Activated naive CD4-positive, alpha-beta T cell treated with anti-CD3 and anti-CD28 coated beads for 36 hours (primary cell): ENCODE results near the gene NEDD4L. TPM values are rescaled to one million over a fixed set of nuclear protein-coding genes. Genes with fewer than 3 reads are reported as not detected.
"Not testable (repeated sequence)": the region's sequence is repeated elsewhere in the genome, so short reads cannot be mapped to it uniquely, and the experiment has no call there.

Experiments
- CTCF ChIA-PET: fragments of 350-600 bp; sonication (Branson Sonifier 250); formaldehyde crosslinking; loops from one replicate; lab custom pipeline; 2021; ENCODE audit warnings: antibody characterized with exemption; lab: Charles Lee
- DNase-seq: peaks from one replicate; pipeline ENCODE4 v3.0.0-alpha.2; 2020
- H3K27ac Mint-ChIP-seq: one replicate; pipeline ENCODE4 v1.8.0; 2021; ENCODE audit warnings: mild to moderate bottlenecking, mixed read lengths
- H3K27me3 Mint-ChIP-seq: one replicate; pipeline ENCODE4 v1.8.0; 2021; ENCODE audit warnings: low read depth, mixed read lengths
- H3K36me3 Mint-ChIP-seq: one replicate; pipeline ENCODE4 v1.8.0; 2021; ENCODE audit warnings: low read depth, mixed read lengths
- H3K4me1 Mint-ChIP-seq: one replicate; pipeline ENCODE4 v1.8.0; 2021; ENCODE audit warnings: low read depth, mixed read lengths
- H3K4me3 Mint-ChIP-seq: one replicate; pipeline ENCODE4 v1.8.0; 2021; ENCODE audit warnings: mild to moderate bottlenecking, moderate library complexity, mixed read lengths
- H3K9me3 Mint-ChIP-seq: one replicate; pipeline ENCODE4 v1.8.0; 2021; ENCODE audit warnings: mixed read lengths
- intact Hi-C: fragments of 100-400 bp; cut with micrococcal nuclease; formaldehyde crosslinking; loops from one replicate; pipeline ENCODE4 v1.15.1; 2023
- total RNA-seq, 2 experiments: library from RNA; stranded (reverse); gene quantifications; one replicate each; pipeline ENCODE4 v1.2.3, GENCODE V29; 2021

The NEDD4L gene
- total RNA-seq, 2 experiments from 2014 or later: 5.3 to 5.6 TPM

- CTCF ChIA-PET: interaction anchor here (1.3 kb wide), 1 partner anchor 401 kb away, joined by 3 read pairs; no protein-coding TSS in a partner anchor
- no peaks in the 10 kb centered on the region for H3K4me1 Mint-ChIP-seq
- H3K9me3 Mint-ChIP-seq: no peaks in the 10 kb centered on the region
- no peak overlapping the region for H3K4me3 Mint-ChIP-seq
- intact Hi-C loops: no loop called here
- no peak for DNase-seq
- H3K27ac Mint-ChIP-seq: no peak overlapping the region
- no peaks in the 10 kb centered on the region for H3K36me3 Mint-ChIP-seq
- H3K27me3 Mint-ChIP-seq: no peaks in the 10 kb centered on the region
Measured at GRCh38 chr18:58362829-58363271, 318.8 kb downstream of the NEDD4L start.

DNA sequence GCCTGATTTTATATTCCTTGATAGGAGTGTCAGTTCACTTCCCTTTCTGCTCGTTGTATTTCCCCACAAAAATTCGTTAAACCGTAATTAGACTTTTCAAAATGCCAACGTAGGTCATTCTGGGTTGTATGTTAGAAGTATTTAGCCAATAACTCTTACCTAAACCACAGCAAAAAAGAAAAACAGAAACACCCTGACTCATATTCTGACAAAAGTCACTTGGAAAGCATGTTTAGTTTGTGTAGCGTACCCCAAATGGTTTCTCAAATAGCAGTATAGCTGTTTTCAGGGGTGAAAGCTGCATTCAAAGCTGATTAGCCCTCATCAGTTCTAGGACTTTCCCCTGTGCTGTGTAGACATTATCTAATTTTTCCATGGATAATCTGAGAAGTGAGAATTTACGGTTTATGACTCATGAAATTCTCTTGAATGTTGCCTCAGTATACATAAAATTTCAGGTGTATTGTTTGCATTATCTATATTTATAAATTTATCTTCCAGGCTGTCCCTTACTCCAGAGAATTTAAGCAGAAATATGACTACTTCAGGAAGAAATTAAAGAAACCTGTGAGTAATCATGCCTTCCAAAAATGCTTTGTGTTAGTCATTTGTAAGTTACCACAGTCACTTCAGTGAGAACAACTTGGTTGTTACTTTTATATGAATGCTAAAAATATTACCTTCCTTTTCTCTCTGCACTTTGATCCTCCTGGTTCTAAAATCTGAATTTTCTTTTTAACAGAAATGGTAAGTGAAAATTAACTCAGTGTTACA lies 319.9 kb downstream of the NEDD4L start:
- Mint-ChIP-seq H3K36me3 (no peaks in the 10 kb centered on the region), H3K27ac (no peak overlapping the region), H3K27me3 (no peaks in the 10 kb centered on the region), H3K9me3 (no peaks in the 10 kb centered on the region), H3K4me1 (no peaks in the 10 kb centered on the region), H3K4me3 (no peak overlapping the region)
- DNase-seq: no peak
- CTCF ChIA-PET: no interaction called here
- intact Hi-C loops: no loop called here

- intact Hi-C loops: no loop called here
- H3K9me3 Mint-ChIP-seq: no peaks in the 10 kb centered on the region
- no peak overlapping the region for H3K4me3 Mint-ChIP-seq
- H3K4me1 Mint-ChIP-seq: no peaks in the 10 kb centered on the region
- H3K27ac Mint-ChIP-seq: no peak overlapping the region
- no peaks in the 10 kb centered on the region for H3K36me3 Mint-ChIP-seq
- CTCF ChIA-PET: no interaction called here
- no peaks in the 10 kb centered on the region for H3K27me3 Mint-ChIP-seq
- no peak for DNase-seq
Measured at GRCh38 chr18:58364876-58365528, 321.0 kb downstream of the NEDD4L start.

DNA sequence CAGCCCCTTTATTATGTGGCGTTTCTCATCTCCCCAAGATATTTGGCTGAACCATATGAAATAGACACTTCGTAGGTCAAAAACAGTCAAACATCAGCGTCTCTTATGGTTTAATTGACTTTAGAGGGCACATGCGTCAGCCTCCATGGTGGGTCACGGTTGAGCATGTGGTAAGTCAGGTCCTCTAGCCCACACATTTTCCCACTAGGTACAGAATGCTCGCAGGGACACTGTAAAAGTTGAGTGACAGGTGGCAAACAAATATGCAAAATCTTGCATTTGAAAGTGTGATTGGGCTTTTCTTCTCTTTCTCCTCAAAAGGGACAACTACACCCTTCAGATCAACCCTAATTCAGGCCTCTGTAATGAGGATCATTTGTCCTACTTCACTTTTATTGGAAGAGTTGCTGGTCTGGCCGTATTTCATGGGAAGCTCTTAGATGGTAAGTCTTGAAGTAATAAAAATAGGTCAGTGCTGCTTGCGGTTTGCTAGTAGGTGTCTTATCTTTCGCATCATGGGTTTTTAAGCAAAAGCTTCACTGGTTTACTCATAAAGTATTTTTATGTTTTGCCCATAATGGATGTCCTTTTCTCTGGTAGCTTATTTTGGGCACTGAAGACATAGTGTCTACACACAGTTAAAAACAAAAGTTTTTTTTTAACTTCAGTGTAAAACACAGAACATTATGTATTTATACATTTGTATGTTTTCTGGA lies 323.6 kb downstream of the NEDD4L start:
- Mint-ChIP-seq H3K27ac (no peak overlapping the region), H3K9me3 (no peaks in the 10 kb centered on the region), H3K27me3 (no peaks in the 10 kb centered on the region), H3K4me3 (no peak overlapping the region), H3K36me3 (no peaks in the 10 kb centered on the region), H3K4me1 (no peaks in the 10 kb centered on the region)
- CTCF ChIA-PET: no interaction called here
- DNase-seq: no peak
- intact Hi-C loops: no loop called here

GRCh38 chr18:58369616-58370015 lies 325.6 kb downstream of the NEDD4L start:
- H3K27me3 Mint-ChIP-seq: no peaks in the 10 kb centered on the region
- intact Hi-C loops: no loop called here
- no peak for DNase-seq
- no peaks in the 10 kb centered on the region for H3K9me3 Mint-ChIP-seq
- H3K27ac Mint-ChIP-seq: no peak overlapping the region
- CTCF ChIA-PET: no interaction called here
- H3K36me3 Mint-ChIP-seq: no peaks in the 10 kb centered on the region
- H3K4me3 Mint-ChIP-seq: no peak overlapping the region
- no peaks in the 10 kb centered on the region for H3K4me1 Mint-ChIP-seq

DNA sequence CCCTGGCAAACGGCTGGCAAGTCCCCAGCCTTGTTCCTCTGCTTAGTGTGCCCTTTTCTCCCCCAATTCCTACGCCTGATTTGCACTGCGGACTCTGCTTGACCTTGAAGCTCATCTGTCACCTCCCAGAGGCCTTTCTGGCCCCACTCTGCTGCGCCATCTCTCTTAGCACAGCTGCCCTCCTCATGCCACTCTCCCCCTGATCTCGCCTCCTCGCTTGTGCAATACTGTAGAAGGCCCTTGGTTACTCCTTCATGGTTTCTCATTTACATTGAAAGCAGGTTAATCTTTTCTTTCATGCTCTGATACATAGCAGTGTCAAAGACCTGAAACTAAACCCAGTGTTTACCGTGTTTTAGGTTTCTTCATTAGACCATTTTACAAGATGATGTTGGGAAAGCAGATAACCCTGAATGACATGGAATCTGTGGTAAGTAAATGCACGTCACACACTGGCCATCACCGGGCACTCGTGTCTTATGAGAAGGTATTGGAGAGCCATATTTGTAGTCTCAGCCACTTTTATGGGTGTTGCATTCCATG lies 326.1 kb downstream of the NEDD4L start:
- Mint-ChIP-seq H3K36me3 (no peaks in the 10 kb centered on the region), H3K27me3 (no peaks in the 10 kb centered on the region), H3K9me3 (no peaks in the 10 kb centered on the region), H3K4me1 (no peaks in the 10 kb centered on the region), H3K4me3 (no peak overlapping the region), H3K27ac (no peak overlapping the region)
- intact Hi-C loops: no loop called here
- CTCF ChIA-PET: no interaction called here
- DNase-seq: no peak

- Mint-ChIP-seq H3K36me3 (no peaks in the 10 kb centered on the region), H3K27ac (no peak overlapping the region), H3K4me1 (no peaks in the 10 kb centered on the region), H3K9me3 (no peaks in the 10 kb centered on the region), H3K27me3 (no peaks in the 10 kb centered on the region), H3K4me3 (no peak overlapping the region)
- DNase-seq: no peak
- intact Hi-C loops: no loop called here
- CTCF ChIA-PET: no interaction called here
Measured at GRCh38 chr18:58370612-58371011, 326.6 kb downstream of the NEDD4L start.

DNA sequence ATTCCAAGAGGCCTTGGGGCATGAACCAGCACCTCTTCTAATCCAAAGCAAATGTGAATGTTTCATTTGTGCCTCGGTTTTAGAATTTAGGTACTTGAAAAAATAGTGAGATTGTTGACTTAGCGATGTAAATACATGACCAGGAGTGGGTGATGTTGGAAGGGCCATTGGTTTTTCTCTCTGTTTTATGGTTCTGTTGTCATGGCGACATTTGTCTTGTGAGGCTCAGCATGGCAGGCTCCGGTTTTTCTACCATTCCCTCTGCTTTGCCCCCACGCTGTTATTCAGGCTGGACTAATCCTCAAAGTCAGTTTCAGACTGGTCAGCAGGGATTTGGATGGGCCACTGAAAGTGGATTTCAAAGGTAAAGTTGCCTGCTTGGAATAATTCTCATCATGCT lies 329.5 kb downstream of the NEDD4L start:
- Mint-ChIP-seq H3K36me3 (no peaks in the 10 kb centered on the region), H3K4me1 (no peaks in the 10 kb centered on the region), H3K9me3 (no peaks in the 10 kb centered on the region), H3K27me3 (no peaks in the 10 kb centered on the region), H3K4me3 (no peak overlapping the region), H3K27ac (no peak overlapping the region)
- CTCF ChIA-PET: no interaction called here
- intact Hi-C loops: no loop called here
- DNase-seq: no peak

DNA sequence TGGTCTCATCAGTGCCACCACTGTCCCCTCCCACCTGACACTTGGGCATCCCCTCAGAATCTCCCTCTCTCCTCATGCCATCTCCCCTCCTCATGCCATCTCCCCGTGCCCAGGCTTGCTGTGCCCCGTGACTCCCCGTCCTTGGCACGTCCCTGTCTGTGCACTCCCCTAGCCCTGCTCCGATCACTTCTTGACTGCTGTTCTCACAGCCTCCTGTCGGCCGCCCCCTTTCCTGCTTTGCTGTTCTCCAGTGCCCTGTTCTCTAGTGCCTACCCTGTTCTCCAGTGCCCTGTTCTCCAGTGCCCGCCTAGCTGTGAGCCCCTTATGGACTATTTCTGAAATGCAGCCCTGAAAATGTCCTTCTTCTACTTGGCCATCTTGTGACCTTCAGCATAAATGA lies 331.0 kb downstream of the NEDD4L start:
- CTCF ChIA-PET: no interaction called here
- Mint-ChIP-seq H3K9me3 (no peaks in the 10 kb centered on the region), H3K27ac (no peak overlapping the region), H3K4me3 (no peak overlapping the region), H3K4me1 (no peaks in the 10 kb centered on the region), H3K36me3 (no peaks in the 10 kb centered on the region), H3K27me3 (no peaks in the 10 kb centered on the region)
- intact Hi-C loops: no loop called here
- no peak for DNase-seq

DNA sequence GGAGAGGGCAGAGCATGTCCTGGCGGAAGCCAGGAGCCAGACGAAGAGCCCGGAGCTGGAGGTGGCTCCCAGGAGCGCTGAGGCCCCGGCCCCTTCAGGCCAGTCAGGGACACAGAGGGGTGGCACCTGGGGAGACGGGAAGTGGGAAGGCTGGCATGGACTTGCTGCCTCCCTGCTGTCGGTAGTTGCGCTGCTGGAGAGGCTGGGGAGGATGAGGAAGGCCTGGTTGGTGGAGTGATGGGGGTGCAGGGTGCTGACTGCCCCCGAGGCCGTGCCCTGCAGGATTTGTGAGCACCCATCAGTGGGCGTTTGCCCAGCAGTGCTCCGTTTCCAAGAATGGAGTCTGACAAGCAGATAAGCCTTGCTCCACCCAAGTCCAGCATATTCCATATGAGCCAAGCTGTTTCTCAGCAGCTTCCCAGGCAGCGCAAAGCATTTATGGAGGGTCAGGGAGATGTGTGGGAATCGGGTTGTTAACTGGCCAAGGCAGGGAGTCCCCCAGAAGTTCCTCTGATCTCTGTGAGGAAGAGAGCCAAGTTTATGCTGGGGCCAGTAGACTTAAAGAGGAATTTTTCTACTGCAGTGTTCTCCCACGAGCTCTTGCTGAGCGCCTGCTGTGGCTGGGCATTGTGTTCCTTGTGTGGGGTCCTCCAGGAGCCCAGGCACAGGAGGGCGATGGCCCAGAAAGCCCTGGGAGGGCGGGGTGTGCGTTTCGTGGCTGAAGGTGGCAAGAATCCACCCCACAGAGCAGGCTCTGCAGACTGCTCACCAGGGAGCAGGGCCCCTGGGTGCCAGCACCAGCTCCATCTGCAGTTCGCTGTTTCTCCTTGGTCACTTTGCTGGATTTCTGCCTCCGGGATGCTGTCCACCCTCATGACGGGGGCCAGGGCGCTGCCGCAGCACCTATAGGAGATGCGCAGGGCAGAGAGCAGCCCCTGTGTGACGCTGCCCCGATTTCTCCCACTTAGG lies 334.7 kb downstream of the NEDD4L start:
- no peaks in the 10 kb centered on the region for H3K9me3 Mint-ChIP-seq
- no peaks in the 10 kb centered on the region for H3K36me3 Mint-ChIP-seq
- no peaks in the 10 kb centered on the region for H3K27me3 Mint-ChIP-seq
- no peak for DNase-seq
- CTCF ChIA-PET: no interaction called here
- no peaks in the 10 kb centered on the region for H3K4me1 Mint-ChIP-seq
- H3K4me3 Mint-ChIP-seq: no peak overlapping the region
- no peak overlapping the region for H3K27ac Mint-ChIP-seq
- intact Hi-C loops: no loop called here

- CTCF ChIA-PET: no interaction called here
- intact Hi-C loops: no loop called here
- Mint-ChIP-seq H3K36me3 (no peaks in the 10 kb centered on the region), H3K4me3 (no peak overlapping the region), H3K9me3 (no peaks in the 10 kb centered on the region), H3K4me1 (no peaks in the 10 kb centered on the region), H3K27ac (no peak overlapping the region), H3K27me3 (no peaks in the 10 kb centered on the region)
- DNase-seq: no peak
Measured at GRCh38 chr18:58379443-58379842, 335.4 kb downstream of the NEDD4L start.

DNA sequence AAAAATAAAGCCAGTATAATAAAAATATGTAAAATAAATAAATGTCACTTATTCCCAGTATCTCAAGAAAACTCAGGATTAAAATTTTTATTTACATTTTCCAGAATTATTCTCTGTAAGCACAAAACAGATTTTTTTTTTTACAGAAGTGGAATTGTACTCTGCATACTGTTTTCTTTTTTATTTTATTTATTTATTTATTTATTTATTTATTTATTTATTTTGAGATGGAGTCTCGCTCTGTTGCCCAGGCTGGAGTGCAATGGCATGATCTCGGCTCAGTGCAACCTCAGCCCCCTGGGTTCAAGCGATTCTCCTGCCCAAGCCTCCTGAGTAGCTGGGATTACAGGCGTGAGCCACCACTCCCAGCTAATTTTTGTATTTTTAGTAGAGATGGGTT lies 336.1 kb downstream of the NEDD4L start:
- intact Hi-C loops, H3K27me3 Mint-ChIP-seq, DNase-seq, H3K9me3 Mint-ChIP-seq, H3K27ac Mint-ChIP-seq, H3K36me3 Mint-ChIP-seq, CTCF ChIA-PET, H3K4me1 Mint-ChIP-seq, H3K4me3 Mint-ChIP-seq: not testable (repeated sequence)
